Kidney epithelial cell (primary cell): ENCODE data around the gene MPPE1. TPM values are rescaled to one million over a fixed set of nuclear protein-coding genes. Genes with fewer than 3 reads are reported as not detected.
A peak's percentile ranks its signal among the peaks of the same experiment; 100 is the strongest.
"Not testable (repeated sequence)": the region's sequence is repeated elsewhere in the genome, so short reads cannot be mapped to it uniquely, and the experiment has no call there.

Experiments used
- DNase-seq: peaks from one replicate; pipeline ENCODE4 v3.0.0-alpha.2; 2010; ENCODE audit warnings: low read depth
- H3K27me3 ChIP-seq: 2 replicates; pipeline ENCODE4 v1.6.0; 2011; ENCODE audit warnings: low read length; ENCODE audit not compliant: control insufficient read depth, insufficient read depth
- H3K36me3 ChIP-seq: 2 replicates; pipeline ENCODE4 v1.5.1; 2011; ENCODE audit warnings: low read length; ENCODE audit not compliant: control insufficient read depth, insufficient read depth
- H3K4me3 ChIP-seq: 2 replicates; pipeline ENCODE4 v1.5.1; 2011; ENCODE audit warnings: low read depth, mild to moderate bottlenecking, control low read depth, low read length
- total RNA-seq: library from RNA; depleted of rRNA; stranded (reverse); fragments of >200 nt; gene quantifications from 2 replicates; pipeline ENCODE4 v1.2.3, GENCODE V29; 2015
- TF ChIP-seq, protein P1 (sequence below): IDR thresholded peaks from 2 replicates; pipeline ENCODE4 v1.5.1; 2011; ENCODE audit warnings: mild to moderate bottlenecking, moderate library complexity, low read length, control low read depth, inconsistent platforms; ENCODE audit not compliant: insufficient read depth, poor library complexity, severe bottlenecking

The MPPE1 gene
- total RNA-seq, 1 donor from 2014 or later = 26.6 TPM

DNA sequence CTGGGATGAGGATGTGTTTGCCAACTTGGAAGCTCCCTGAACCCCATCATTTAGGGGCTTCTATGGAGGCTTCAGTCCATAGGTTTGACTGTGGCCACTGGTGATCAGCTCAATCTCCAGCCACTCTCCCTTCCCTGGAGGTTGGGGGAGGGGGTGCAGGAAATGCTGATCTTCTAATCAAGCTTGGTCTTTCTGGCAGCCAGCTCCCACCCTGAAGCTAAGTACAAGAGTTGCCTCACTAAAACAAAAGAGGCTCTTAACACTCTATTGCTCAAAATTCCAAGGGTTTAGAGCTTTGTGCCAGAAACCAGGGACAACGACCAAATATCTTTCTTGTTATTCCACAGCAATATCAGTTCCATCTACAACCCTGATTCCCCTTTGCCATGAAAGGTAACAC is 19.4 kb upstream of the MPPE1 start:
- Histone ChIP-seq H3K27me3 (no peaks in the 10 kb centered on the region), H3K36me3 (no peaks in the 10 kb centered on the region), H3K4me3 (no peak overlapping the region)
- TF ChIP-seq, protein P1, sequence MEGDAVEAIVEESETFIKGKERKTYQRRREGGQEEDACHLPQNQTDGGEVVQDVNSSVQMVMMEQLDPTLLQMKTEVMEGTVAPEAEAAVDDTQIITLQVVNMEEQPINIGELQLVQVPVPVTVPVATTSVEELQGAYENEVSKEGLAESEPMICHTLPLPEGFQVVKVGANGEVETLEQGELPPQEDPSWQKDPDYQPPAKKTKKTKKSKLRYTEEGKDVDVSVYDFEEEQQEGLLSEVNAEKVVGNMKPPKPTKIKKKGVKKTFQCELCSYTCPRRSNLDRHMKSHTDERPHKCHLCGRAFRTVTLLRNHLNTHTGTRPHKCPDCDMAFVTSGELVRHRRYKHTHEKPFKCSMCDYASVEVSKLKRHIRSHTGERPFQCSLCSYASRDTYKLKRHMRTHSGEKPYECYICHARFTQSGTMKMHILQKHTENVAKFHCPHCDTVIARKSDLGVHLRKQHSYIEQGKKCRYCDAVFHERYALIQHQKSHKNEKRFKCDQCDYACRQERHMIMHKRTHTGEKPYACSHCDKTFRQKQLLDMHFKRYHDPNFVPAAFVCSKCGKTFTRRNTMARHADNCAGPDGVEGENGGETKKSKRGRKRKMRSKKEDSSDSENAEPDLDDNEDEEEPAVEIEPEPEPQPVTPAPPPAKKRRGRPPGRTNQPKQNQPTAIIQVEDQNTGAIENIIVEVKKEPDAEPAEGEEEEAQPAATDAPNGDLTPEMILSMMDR = no peak
- no peak for DNase-seq

DNA sequence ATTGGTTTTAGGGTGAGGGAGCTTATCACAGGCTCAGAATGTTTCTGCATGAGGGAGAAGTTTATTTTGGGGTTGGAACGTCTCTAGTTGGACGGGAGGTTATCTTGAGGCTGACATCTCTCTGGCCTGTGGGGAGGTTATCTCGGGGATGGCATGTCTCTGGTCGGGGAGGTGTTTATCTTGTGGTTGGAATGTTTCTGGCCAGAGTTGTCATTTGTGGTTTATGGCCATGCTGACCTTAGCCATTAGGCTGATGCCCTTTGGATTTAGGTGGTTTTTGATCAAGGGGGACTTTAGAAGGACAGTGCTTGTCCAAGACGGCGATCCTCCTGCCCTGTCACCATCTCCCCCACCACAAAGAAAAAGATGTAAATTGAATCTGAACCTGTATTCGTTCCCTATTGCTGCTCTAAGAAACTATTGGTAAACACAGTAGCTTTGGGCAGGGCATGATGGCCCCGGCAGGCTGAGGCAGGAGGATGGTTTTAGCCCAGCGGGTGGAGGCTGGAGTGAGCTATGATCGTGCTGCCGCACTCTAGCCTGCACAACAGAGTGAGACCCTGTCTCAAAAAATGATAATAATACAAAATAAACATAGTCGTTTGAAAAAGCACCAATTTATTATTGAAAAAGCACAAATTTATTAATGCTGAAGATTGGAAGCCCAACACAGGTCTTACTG is 17.8 kb upstream of the MPPE1 start:
- H3K36me3 ChIP-seq = no peaks in the 10 kb centered on the region
- TF ChIP-seq, protein P1 = no peak
- H3K27me3 ChIP-seq = no peaks in the 10 kb centered on the region
- no peak for DNase-seq
- no peak overlapping the region for H3K4me3 ChIP-seq

DNA sequence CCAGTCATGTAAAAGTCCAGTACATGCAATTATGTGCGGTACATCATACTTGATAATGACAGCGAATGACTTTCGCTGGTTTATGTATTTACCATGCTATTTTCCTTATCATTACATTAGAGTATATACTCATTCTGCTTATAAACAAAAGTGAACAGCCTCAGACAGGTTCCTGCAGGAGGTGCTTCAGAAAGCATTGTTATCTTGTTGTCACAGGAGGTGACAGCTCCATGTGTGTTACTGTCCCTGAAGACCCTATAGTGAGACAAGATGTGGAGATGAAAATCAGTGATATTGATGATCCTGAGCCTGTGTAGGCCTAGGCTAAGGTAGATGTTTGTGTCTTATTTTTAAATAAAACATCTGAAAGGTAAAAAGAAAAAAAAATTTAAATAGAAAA is 15.3 kb upstream of the MPPE1 start:
- TF ChIP-seq, protein P1 = no peak
- no peak overlapping the region for H3K4me3 ChIP-seq
- no peak for DNase-seq
- no peaks in the 10 kb centered on the region for H3K27me3 ChIP-seq
- no peaks in the 10 kb centered on the region for H3K36me3 ChIP-seq

DNA sequence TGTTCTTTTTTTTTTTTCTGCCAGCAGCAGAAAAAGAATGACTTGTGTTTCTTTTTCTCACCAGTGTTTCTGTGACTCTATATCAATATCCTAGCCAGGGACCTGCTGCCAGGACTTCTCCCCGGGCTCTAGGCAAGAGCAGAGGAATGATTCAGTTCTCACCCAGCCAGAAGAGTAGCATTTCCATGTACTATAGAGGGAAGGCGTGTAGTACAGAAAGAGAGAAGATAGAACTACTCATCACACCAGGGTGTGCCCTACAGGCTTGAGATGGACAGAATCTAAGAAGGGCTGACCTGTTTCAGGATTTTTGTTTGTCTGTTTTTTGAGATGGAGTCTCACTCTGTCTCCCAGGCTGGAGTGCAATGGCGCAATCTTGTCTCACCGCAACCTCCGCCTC is 11.4 kb upstream of the MPPE1 start:
- DNase-seq, H3K4me3 ChIP-seq, H3K27me3 ChIP-seq, H3K36me3 ChIP-seq: not testable (repeated sequence)

DNA sequence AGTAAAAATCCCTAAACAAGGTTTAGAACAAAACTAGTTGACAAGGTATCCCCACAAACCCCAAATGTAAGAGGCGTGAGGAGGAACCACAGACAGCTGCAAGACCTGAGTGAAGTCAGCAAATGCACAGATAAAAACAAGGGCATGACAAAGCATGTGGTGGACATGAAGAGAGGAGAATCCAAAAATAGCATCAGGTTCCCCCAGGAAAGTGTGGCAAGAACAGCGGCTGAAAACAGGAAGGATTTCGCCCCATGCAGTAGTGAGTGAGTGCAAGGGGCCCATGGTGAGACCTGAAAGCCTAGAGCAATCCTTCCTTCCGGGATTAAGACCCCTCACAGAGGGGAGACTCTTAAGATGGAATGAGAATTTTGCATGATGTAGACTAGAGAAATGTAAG is 8.8 kb upstream of the MPPE1 start:
- not testable (repeated sequence) for H3K36me3 ChIP-seq, H3K4me3 ChIP-seq, H3K27me3 ChIP-seq, DNase-seq

DNA sequence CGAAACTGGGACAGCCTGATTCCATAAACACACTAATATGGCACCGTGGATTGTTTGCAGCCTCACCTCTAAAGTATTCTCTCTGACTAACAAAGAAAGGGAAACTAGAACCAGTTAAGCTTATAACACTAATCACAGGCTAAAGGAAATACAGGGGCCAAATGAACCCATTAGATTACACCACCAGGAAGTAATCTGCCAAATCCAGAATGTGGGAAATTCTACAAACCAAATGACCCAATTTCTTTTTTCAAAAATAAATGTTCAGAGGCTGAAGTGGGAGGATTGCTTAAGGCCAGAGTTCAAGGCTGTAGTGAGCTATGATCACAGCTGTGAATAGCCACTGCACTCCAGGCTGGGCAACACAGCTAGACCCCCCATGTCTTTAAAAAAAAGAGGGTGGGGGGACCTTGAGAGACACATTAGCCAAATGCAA is 1.5 kb upstream of the MPPE1 start:
- Histone ChIP-seq H3K36me3 (no peaks in the 10 kb centered on the region), H3K4me3 (no peak overlapping the region), H3K27me3 (no peaks in the 10 kb centered on the region)
- no peak for DNase-seq
- TF ChIP-seq, protein P1 = no peak

DNA sequence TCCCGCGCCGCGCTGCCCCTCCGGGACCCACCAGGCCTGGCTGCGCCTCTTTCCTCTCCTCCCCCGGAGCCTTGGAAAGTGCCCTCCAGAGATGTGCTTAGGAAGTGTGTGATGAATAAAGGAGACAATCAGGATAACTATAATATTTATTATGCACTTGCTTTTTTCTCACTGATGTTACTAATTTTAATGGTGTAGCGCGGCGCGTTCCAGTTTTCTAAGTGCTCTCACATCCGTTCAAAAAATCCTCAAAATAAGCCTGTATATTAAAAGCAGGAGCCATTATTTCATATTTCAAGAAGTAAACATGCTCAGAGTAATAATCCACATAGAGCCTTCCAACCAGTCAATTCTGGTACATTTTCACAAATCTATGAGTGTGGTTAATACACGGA is 941 bp upstream of the MPPE1 start:
- Histone ChIP-seq H3K36me3 (no peaks in the 10 kb centered on the region), H3K27me3 (no peaks in the 10 kb centered on the region), H3K4me3 (peak overlapping the region; percentile 67)
- no peak for DNase-seq
- TF ChIP-seq, protein P1 = no peak
